ENCODE measurements around the gene SLC4A2. TPM values are rescaled to one million over a fixed set of nuclear protein-coding genes. Genes with fewer than 3 reads are reported as not detected.

SLC4A2 gene
- total RNA-seq, 2 donors from 2014 or later: 55.3 to 114 TPM

DNA sequence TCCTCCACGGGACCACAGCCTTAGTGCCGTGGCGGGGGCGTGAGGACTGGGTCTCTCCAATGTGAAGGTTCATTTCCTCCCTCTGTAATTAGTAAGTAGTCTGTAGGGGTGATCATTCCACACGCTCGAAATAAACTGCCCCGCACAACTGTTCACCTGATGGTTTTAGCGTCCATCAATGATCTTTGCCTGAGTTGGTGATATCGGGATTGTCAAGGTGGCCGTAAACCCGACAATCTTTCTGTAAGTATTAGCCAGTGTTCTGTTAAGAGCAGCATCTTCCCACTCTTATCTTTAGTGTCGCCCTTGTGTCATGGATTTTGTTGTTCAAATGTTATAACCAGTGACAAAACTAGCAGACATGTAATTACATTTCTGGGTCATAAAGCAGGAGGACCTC, 44.6 kb downstream of the SLC4A2 start:
- H3K36me3 ChIP-seq: peaks cover 4% of the 10 kb centered on the region
- no peaks in the 10 kb centered on the region for H3K9me3 ChIP-seq
- no peak for DNase-seq (ENCODE audit: low spot score)
- TF ChIP-seq, protein P1, sequence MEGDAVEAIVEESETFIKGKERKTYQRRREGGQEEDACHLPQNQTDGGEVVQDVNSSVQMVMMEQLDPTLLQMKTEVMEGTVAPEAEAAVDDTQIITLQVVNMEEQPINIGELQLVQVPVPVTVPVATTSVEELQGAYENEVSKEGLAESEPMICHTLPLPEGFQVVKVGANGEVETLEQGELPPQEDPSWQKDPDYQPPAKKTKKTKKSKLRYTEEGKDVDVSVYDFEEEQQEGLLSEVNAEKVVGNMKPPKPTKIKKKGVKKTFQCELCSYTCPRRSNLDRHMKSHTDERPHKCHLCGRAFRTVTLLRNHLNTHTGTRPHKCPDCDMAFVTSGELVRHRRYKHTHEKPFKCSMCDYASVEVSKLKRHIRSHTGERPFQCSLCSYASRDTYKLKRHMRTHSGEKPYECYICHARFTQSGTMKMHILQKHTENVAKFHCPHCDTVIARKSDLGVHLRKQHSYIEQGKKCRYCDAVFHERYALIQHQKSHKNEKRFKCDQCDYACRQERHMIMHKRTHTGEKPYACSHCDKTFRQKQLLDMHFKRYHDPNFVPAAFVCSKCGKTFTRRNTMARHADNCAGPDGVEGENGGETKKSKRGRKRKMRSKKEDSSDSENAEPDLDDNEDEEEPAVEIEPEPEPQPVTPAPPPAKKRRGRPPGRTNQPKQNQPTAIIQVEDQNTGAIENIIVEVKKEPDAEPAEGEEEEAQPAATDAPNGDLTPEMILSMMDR (IDR thresholded peaks at IDR 0.05): no peak
- no peak overlapping the region for H3K4me3 ChIP-seq
- H3K4me1 ChIP-seq: peaks cover 0 to 23% of the 10 kb centered on the region in 2 donors
- no peaks in the 10 kb centered on the region for H3K27me3 ChIP-seq
- H3K27ac ChIP-seq: no peak overlapping the region

DNA sequence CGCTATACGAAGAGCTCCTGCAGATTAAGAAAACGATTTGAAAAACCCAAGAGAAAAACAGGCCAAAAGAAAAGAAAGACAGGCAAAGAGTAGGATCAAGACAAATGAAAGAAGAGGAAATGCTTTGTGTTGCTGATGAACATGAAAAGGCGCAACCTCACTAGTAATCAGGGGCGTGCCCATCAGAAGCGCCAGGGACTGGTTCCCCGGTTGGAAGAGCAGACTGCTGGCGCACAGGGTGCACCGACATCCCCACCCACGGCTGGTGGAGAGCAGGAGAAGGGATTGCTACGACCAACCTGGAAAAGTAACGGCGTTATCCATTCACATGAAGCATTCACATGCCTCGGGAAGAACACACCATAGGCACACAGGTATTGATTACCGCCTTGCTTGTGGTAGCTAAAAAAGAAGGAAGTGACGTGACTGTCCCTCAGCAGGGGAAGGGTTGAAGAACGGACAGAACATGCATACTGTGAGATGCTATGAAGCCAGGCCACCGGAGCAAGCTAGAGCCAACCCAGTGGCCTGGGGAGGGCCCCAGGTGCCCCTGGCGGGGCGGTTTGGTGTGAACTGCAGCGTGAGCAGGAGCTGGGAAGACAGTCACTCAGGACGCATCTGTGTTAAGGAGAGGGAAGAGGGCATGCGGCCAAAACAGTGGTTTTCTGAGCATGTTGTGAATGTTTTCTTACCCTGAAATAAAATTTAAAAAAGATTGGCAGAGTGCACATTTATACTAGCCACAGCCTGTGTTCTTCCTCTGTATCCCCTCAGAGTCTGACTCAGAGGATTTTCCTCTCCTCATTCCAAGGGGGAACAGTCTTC, 45.2 kb downstream of the SLC4A2 start:
- Histone ChIP-seq H3K27me3 (no peaks in the 10 kb centered on the region), H3K9me3 (no peaks in the 10 kb centered on the region), H3K36me3 (peaks cover 4% of the 10 kb centered on the region), H3K4me3 (no peak overlapping the region), H3K4me1 (peaks cover 0 to 18% of the 10 kb centered on the region in 2 donors), H3K27ac (no peak overlapping the region)
- TF ChIP-seq, protein P1 (IDR thresholded peaks at IDR 0.05): no peak
- DNase-seq (ENCODE audit: low spot score): no peak

DNA sequence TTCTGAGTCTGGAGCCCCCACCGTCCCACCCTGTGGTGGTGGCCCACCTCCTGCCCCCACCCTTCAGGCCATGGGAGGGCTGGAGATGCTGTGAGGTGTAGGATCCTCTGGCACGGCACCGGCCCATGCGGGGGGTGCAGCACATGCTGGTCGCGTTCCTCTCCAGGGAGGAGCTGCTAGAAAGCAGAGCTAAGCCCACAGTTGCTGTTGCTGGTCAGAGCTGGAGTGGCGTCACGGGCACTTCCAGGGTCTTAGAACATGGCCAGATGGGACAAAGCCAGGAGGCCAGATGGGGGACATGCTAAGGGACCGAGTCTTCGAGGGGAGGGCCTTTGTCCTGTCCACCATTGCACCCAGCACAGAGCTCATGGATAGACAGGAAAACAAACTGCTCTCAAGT, 48.5 kb downstream of the SLC4A2 start:
- DNase-seq (ENCODE audit: low spot score): no peak
- no peak overlapping the region for H3K4me3 ChIP-seq
- peaks cover 0 to 18% of the 10 kb centered on the region in 2 donors for H3K4me1 ChIP-seq
- peaks cover 4% of the 10 kb centered on the region for H3K36me3 ChIP-seq
- H3K9me3 ChIP-seq: no peaks in the 10 kb centered on the region
- TF ChIP-seq, protein P1 (IDR thresholded peaks at IDR 0.05): no peak
- no peak overlapping the region for H3K27ac ChIP-seq
- H3K27me3 ChIP-seq: no peaks in the 10 kb centered on the region

DNA sequence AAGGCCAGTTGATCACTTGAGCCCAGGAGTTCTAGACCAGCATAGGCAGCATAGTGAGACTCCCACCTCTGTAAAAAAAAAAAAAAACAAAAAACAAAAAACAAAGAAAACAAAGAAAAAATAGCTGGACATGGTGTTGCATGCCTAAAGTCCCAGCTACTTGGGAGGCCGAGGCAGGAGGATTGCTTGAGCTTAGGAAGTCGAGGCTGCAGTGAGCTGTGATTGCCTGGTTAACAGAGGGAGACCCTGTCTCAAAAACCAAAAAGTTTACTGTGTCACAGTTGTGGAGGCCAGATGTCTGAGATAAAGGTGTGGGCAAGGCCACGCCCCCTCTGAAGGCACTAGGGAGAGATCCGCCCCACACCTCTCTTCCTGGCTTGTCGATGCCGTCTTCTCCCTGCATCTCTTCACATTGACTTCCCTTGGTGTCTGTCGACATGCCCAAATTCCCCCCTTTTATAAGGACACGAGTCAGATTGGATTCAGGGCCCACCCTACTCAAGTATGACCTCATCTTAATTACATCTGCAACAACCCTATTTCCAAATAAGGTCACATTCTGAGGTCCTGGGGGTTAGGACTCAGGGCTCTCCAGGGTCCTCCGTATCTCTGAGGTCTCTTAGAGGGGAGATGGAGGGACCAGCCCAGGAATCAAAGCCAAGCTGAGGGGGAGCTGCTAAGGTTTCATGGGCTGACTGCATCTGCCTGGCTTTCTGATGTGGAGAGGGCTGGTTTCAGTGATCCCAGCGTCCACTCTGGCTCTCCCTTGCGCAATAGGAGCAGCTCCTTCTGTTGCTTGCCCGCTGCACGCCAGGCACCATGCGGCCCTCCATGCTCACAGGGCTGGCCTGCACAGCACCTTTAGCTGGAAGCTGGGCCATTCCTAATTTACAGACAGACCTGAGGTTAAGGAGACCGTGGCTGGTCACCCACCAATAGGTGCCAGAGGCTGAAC, 50.0 kb downstream of the SLC4A2 start:
- Histone ChIP-seq H3K27me3 (no peaks in the 10 kb centered on the region), H3K36me3 (peaks cover 4% of the 10 kb centered on the region), H3K9me3 (no peaks in the 10 kb centered on the region), H3K4me1 (peaks cover 0 to 25% of the 10 kb centered on the region in 2 donors), H3K4me3 (no peak overlapping the region), H3K27ac (peak overlapping the region; percentile 1 to 51)
- TF ChIP-seq, protein P1 (IDR thresholded peaks at IDR 0.05): no peak
- DNase-seq (ENCODE audit: low spot score): peak; percentile 76

DNA sequence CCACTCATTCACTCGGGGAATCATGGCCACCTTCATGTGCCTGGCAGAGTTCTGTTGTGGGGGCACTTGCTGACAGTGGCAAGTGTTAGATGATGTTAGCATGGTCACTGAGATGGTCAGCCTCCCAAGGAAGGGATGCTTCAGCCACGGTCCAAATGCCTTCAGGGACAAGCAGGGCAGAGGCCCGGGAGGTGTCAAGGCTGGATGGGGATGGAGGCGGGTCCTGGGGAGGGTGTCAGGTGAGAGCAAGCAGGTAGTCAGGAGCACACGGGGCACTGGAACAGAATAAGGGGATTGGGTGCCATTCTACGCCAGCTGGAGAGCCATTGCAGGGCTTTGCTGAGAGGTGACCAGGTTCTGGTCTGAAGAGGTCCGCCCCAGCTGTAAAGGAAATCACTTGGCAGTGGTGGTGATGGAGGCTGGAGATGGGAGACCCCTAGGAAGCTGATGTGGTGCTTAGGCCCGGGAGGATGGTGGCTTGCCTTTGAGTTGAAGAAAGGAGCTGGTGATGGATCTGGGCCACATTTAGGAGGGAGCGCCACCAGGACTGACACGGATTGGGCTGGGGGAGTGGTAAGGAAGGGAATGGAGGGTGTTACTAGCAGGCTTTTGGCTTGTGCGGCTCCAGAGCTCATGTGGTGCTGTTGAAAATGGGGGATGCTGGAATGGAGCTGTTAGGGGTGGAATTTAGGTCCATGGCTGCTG, 51.0 kb downstream of the SLC4A2 start:
- no peaks in the 10 kb centered on the region for H3K36me3 ChIP-seq
- DNase-seq (ENCODE audit: low spot score): no peak
- H3K9me3 ChIP-seq: no peaks in the 10 kb centered on the region
- no peak overlapping the region for H3K4me3 ChIP-seq
- peak overlapping the region; percentile 1 to 51 for H3K27ac ChIP-seq
- TF ChIP-seq, protein P1 (IDR thresholded peaks at IDR 0.05): no peak
- H3K27me3 ChIP-seq: no peaks in the 10 kb centered on the region
- peaks cover 0 to 26% of the 10 kb centered on the region in 2 donors for H3K4me1 ChIP-seq
